Measurements from ENCODE around the gene BABAM2. TPM values are rescaled to one million over a fixed set of nuclear protein-coding genes. Genes with fewer than 3 reads are reported as not detected.

Gene BABAM2
- total RNA-seq, 3 donors from 2014 or later (not counting 1 experiment from before 2014, with no cell fraction given): 54.6 to 66.1 (median 59.5) TPM

- Histone ChIP-seq H3K4me3 (ENCODE audit: low read length) (no peak overlapping the region), H3K27me3 (ENCODE audit: control insufficient read depth, insufficient read depth, low read length) (no peaks in the 10 kb centered on the region), H3K4me1 (ENCODE audit: control insufficient read depth, insufficient read depth, low read length) (no peaks in the 10 kb centered on the region), H3K27ac (ENCODE audit: low read length) (no peak overlapping the region), H3K36me3 (ENCODE audit: control insufficient read depth, insufficient read depth, low read length) (peaks cover 2% of the 10 kb centered on the region), H3K9me3 (ENCODE audit: control insufficient read depth, insufficient read depth, low read length) (no peaks in the 10 kb centered on the region)
- DNase-seq (no peak), ATAC-seq (no peak)
- H3K9me3 Mint-ChIP-seq: no peaks in the 10 kb centered on the region
- H3K36me3 Mint-ChIP-seq: no peaks in the 10 kb centered on the region
- 97% methylated on average over 2 of the region's 2 CpGs for WGBS (ENCODE audit: insufficient coverage)
- intact Hi-C loops (cut with micrococcal nuclease): no loop called here
- no peak overlapping the region for H3K27ac Mint-ChIP-seq
- H3K4me3 Mint-ChIP-seq: no peak overlapping the region
- peaks cover 0 to 4% of the 10 kb centered on the region in 2 donors for H3K4me1 Mint-ChIP-seq
- TF ChIP-seq CTCF (IDR thresholded peaks at IDR 0.05): no peak
- H3K27me3 Mint-ChIP-seq (ENCODE audit: low read depth in 2 of 2): no peaks in the 10 kb centered on the region
Measured at GRCh38 chr2:28148000-28148399, 257.5 kb downstream of the BABAM2 start.

- Mint-ChIP-seq H3K27ac (no peak overlapping the region), H3K27me3 (ENCODE audit: low read depth in 2 of 2) (no peaks in the 10 kb centered on the region), H3K4me3 (no peak overlapping the region), H3K9me3 (no peaks in the 10 kb centered on the region), H3K36me3 (no peaks in the 10 kb centered on the region), H3K4me1 (peaks cover 0 to 4% of the 10 kb centered on the region in 2 donors)
- DNase-seq: no peak
- TF ChIP-seq CTCF (IDR thresholded peaks at IDR 0.05): no peak
- no peaks in the 10 kb centered on the region for H3K27me3 ChIP-seq (ENCODE audit: control insufficient read depth, insufficient read depth, low read length)
- H3K36me3 ChIP-seq (ENCODE audit: control insufficient read depth, insufficient read depth, low read length): peaks cover 2% of the 10 kb centered on the region
- H3K4me3 ChIP-seq (ENCODE audit: low read length): no peak overlapping the region
- 95% methylated on average over 5 of the region's 5 CpGs for WGBS (ENCODE audit: insufficient coverage)
- intact Hi-C loops (cut with micrococcal nuclease): no loop called here
- H3K9me3 ChIP-seq (ENCODE audit: control insufficient read depth, insufficient read depth, low read length): no peaks in the 10 kb centered on the region
- no peak overlapping the region for H3K27ac ChIP-seq (ENCODE audit: low read length)
- no peaks in the 10 kb centered on the region for H3K4me1 ChIP-seq (ENCODE audit: control insufficient read depth, insufficient read depth, low read length)
- no peak for ATAC-seq
Measured at GRCh38 chr2:28148566-28148965, 258.0 kb downstream of the BABAM2 start.

- Mint-ChIP-seq H3K9me3 (peaks cover 0 to 4% of the 10 kb centered on the region in 2 donors), H3K36me3 (peaks cover 6% of the 10 kb centered on the region), H3K27ac (no peak overlapping the region), H3K4me1 (peaks cover 0 to 4% of the 10 kb centered on the region in 2 donors), H3K27me3 (ENCODE audit: low read depth in 2 of 2) (no peaks in the 10 kb centered on the region), H3K4me3 (no peak overlapping the region)
- Histone ChIP-seq H3K4me1 (ENCODE audit: control insufficient read depth, insufficient read depth, low read length) (no peaks in the 10 kb centered on the region), H3K27me3 (ENCODE audit: control insufficient read depth, insufficient read depth, low read length) (no peaks in the 10 kb centered on the region), H3K9me3 (ENCODE audit: control insufficient read depth, insufficient read depth, low read length) (no peaks in the 10 kb centered on the region), H3K36me3 (ENCODE audit: control insufficient read depth, insufficient read depth, low read length) (no peaks in the 10 kb centered on the region), H3K4me3 (ENCODE audit: low read length) (no peak overlapping the region), H3K27ac (ENCODE audit: low read length) (no peak overlapping the region)
- ATAC-seq: no peak
- intact Hi-C loops (cut with micrococcal nuclease): no loop called here
- DNase-seq: no peak
- TF ChIP-seq CTCF (IDR thresholded peaks at IDR 0.05): no peak
- WGBS (ENCODE audit: insufficient coverage): 96% methylated on average over 5 of the region's 5 CpGs
Measured at GRCh38 chr2:28150236-28150915, 259.8 kb downstream of the BABAM2 start.

- no peaks in the 10 kb centered on the region for H3K4me1 ChIP-seq (ENCODE audit: control insufficient read depth, insufficient read depth, low read length)
- no peak overlapping the region for H3K4me3 Mint-ChIP-seq
- no peak overlapping the region for H3K27ac ChIP-seq (ENCODE audit: low read length)
- ATAC-seq: no peak
- no peak for TF ChIP-seq CTCF (IDR thresholded peaks at IDR 0.05)
- no peak overlapping the region for H3K4me3 ChIP-seq (ENCODE audit: low read length)
- peaks cover 12% of the 10 kb centered on the region for H3K36me3 Mint-ChIP-seq
- intact Hi-C loops (cut with micrococcal nuclease): no loop called here
- H3K27me3 ChIP-seq (ENCODE audit: control insufficient read depth, insufficient read depth, low read length): no peaks in the 10 kb centered on the region
- no peaks in the 10 kb centered on the region for H3K36me3 ChIP-seq (ENCODE audit: control insufficient read depth, insufficient read depth, low read length)
- DNase-seq: no peak
- no peak overlapping the region for H3K27ac Mint-ChIP-seq
- H3K9me3 ChIP-seq (ENCODE audit: control insufficient read depth, insufficient read depth, low read length): peaks cover 4% of the 10 kb centered on the region
- peaks cover 0 to 4% of the 10 kb centered on the region in 2 donors for H3K4me1 Mint-ChIP-seq
- H3K27me3 Mint-ChIP-seq (ENCODE audit: low read depth in 2 of 2): no peaks in the 10 kb centered on the region
- whole genome bisulfite sequencing (ENCODE audit: insufficient coverage): 95% methylated on average over 4 of the region's 4 CpGs
- H3K9me3 Mint-ChIP-seq: peaks cover under 1 to 8% of the 10 kb centered on the region in 2 donors
Measured at GRCh38 chr2:28150994-28151393, 260.5 kb downstream of the BABAM2 start.
